Upper lobe of left lung (tissue), 6 donors: ENCODE data around the gene TMEM44. TPM values are rescaled to one million over a fixed set of nuclear protein-coding genes. Genes with fewer than 3 reads are reported as not detected.
A peak's percentile ranks its signal among the peaks of the same experiment; 100 is the strongest.

Source experiments
- ATAC-seq, 2 donors: fragments of 200-7000 bp; cut with Tn5 transposase; one replicate each; pipeline ENCODE4 v1.9.1; 2022; ENCODE audit warnings: mild to moderate bottlenecking in 2 of 2, moderate library complexity in 2 of 2; ENCODE audit not compliant: low FRiP score in 2 of 2
- DNase-seq, 2 donors: peaks; one replicate each; pipeline ENCODE4 v3.0.0-alpha.2; 2019 to 2020
- H3K27ac ChIP-seq, 4 donors: fragments of 200-600 bp; sonication (generic); one replicate each; pipeline ENCODE4 v1.5.1; 2016 to 2019
- H3K27me3 ChIP-seq, 4 donors: fragments of 200-600 bp; sonication (generic); one replicate each; pipeline ENCODE4 v1.5.1; 2017 to 2019
- H3K36me3 ChIP-seq, 4 donors: fragments of 200-600 bp; sonication (generic); one replicate each; pipeline ENCODE4 v1.5.1; 2016 to 2019
- H3K4me1 ChIP-seq, 4 donors: fragments of 200-600 bp; sonication (generic); one replicate each; pipeline ENCODE4 v1.5.1; 2018 to 2019
- H3K4me3 ChIP-seq, 4 donors: fragments of 200-600 bp; sonication (generic); one replicate each; pipeline ENCODE4 v1.5.1; 2017 to 2019; ENCODE audit warnings: mild to moderate bottlenecking in 2 of 4, moderate library complexity in 1 of 4
- H3K9me3 ChIP-seq, 4 donors: fragments of 200-600 bp; sonication (generic); one replicate each; pipeline ENCODE4 v1.5.1; 2018 to 2019
- CTCF ChIP-seq, 6 experiments: fragments of 450-650 bp in 4 of 6; fragments of 200-600 bp in 2 of 6; sonication (generic) in 2 of 6; IDR thresholded peaks; one replicate each; pipeline ENCODE4 v1.5.1; 2016 to 2019; ENCODE audit warnings: antibody characterized with exemption in 6 of 6
- EP300 ChIP-seq, 4 donors: sonication (generic); formaldehyde crosslinking; IDR thresholded peaks; one replicate each; pipeline ENCODE4 v1.5.1; 2017; ENCODE audit warnings: antibody characterized with exemption in 4 of 4, control low read depth in 2 of 4
- POLR2A ChIP-seq, 4 donors: fragments of 450-650 bp; IDR thresholded peaks; one replicate each; pipeline ENCODE4 v1.5.1; 2016 to 2017; ENCODE audit warnings: antibody characterized with exemption in 4 of 4, mild to moderate bottlenecking in 2 of 4
- POLR2AphosphoS5 ChIP-seq, 2 donors: sonication (generic); formaldehyde crosslinking; IDR thresholded peaks; one replicate each; pipeline ENCODE4 v1.5.1; 2017; ENCODE audit warnings: antibody characterized with exemption in 2 of 2
- WGBS, 2 donors: methylation state at CpG; one replicate each; pipeline ENCODE4 v1.1.5; 2017 to 2018; 5-methylcytosine and 5-hydroxymethylcytosine counted together
- total RNA-seq, 6 donors: library from RNA; depleted of rRNA in 4 of 6; stranded (reverse); fragments of >200 nt in 4 of 6; gene quantifications; one replicate each; pipeline versions ENCODE4 v1.1.0 to v1.2.1, GENCODE V29; 2016 to 2021
- donor health status: DM: no; HTN: no; CAD: no; lungs with moderate emphysema.
- donor health status: DM: no; HTN: yes; CAD: no; lungs with severe emphysema.

The TMEM44 gene
- total RNA-seq, 6 donors from 2014 or later = 12.9 to 39.3 (median 22.1) TPM

- no peak for ATAC-seq
- no peaks in the 10 kb centered on the region for H3K27me3 ChIP-seq
- no peak overlapping the region for H3K4me3 ChIP-seq
- WGBS, 2 donors = 83 to 90% methylated on average over 11 to 12 of the region's 12 CpGs
- H3K27ac ChIP-seq = no peak overlapping the region
- no peaks in the 10 kb centered on the region for H3K9me3 ChIP-seq
- DNase-seq = no peak
- TF ChIP-seq EP300 (IDR thresholded peaks at IDR 0.05) (no peak), CTCF (IDR thresholded peaks at IDR 0.05) (no peak), POLR2A (IDR thresholded peaks at IDR 0.05) (no peak), POLR2AphosphoS5 (IDR thresholded peaks at IDR 0.05) (no peak)
- H3K4me1 ChIP-seq = peaks cover 12 to 26% (median 19%) of the 10 kb centered on the region in 4 donors
- H3K36me3 ChIP-seq = no peaks in the 10 kb centered on the region
Measured at GRCh38 chr3:194569252-194569651, 64.0 kb downstream of the TMEM44 start.

- TF ChIP-seq EP300 (IDR thresholded peaks at IDR 0.05) (no peak), POLR2AphosphoS5 (IDR thresholded peaks at IDR 0.05) (no peak), CTCF (IDR thresholded peaks at IDR 0.05) (no peak), POLR2A (IDR thresholded peaks at IDR 0.05) (no peak)
- H3K4me1 ChIP-seq = peaks cover 0 to 5% (median 4%) of the 10 kb centered on the region in 4 donors
- H3K27ac ChIP-seq = no peak overlapping the region
- WGBS, 2 donors = 75 to 77% methylated on average over 9 of the region's 9 CpGs
- no peaks in the 10 kb centered on the region for H3K27me3 ChIP-seq
- no peaks in the 10 kb centered on the region for H3K36me3 ChIP-seq
- DNase-seq = no peak
- no peak for ATAC-seq
- H3K4me3 ChIP-seq = no peak overlapping the region
- no peaks in the 10 kb centered on the region for H3K9me3 ChIP-seq
Measured at GRCh38 chr3:194565597-194566190, 67.5 kb downstream of the TMEM44 start.

GRCh38 chr3:194562986-194563385 lies 70.2 kb downstream of the TMEM44 start:
- ATAC-seq (no peak), DNase-seq (no peak)
- Histone ChIP-seq H3K4me1 (peaks cover 0 to 5% (median 5%) of the 10 kb centered on the region in 4 donors), H3K36me3 (no peaks in the 10 kb centered on the region), H3K9me3 (no peaks in the 10 kb centered on the region), H3K4me3 (no peak overlapping the region), H3K27ac (no peak overlapping the region), H3K27me3 (no peaks in the 10 kb centered on the region)
- no peak for TF ChIP-seq POLR2A (IDR thresholded peaks at IDR 0.05)
- TF ChIP-seq EP300 (IDR thresholded peaks at IDR 0.05) = no peak
- TF ChIP-seq POLR2AphosphoS5 (IDR thresholded peaks at IDR 0.05) = no peak
- no peak for TF ChIP-seq CTCF (IDR thresholded peaks at IDR 0.05)
- WGBS, 2 donors = 89 to 91% methylated on average over 2 of the region's 2 CpGs

GRCh38 chr3:194561306-194561974 lies 71.8 kb downstream of the TMEM44 start:
- Histone ChIP-seq H3K4me3 (no peak overlapping the region), H3K27me3 (no peaks in the 10 kb centered on the region), H3K36me3 (no peaks in the 10 kb centered on the region), H3K27ac (no peak overlapping the region), H3K4me1 (peaks cover 4 to 10% (median 5%) of the 10 kb centered on the region in 4 donors), H3K9me3 (no peaks in the 10 kb centered on the region)
- DNase-seq (no peak), ATAC-seq (no peak)
- WGBS, 2 donors = 52 to 65% methylated on average over 7 of the region's 7 CpGs
- peak in 2 of 4 donors; percentile 49 to 62 for TF ChIP-seq EP300 (IDR thresholded peaks at IDR 0.05)
- TF ChIP-seq CTCF (IDR thresholded peaks at IDR 0.05) = no peak
- peak in 1 of 2 donors; percentile 7 for TF ChIP-seq POLR2AphosphoS5 (IDR thresholded peaks at IDR 0.05)
- no peak for TF ChIP-seq POLR2A (IDR thresholded peaks at IDR 0.05)
